BLaER1 (cell line): ENCODE data around the gene POU3F1.

Experiments used
- H3K27ac ChIP-seq: shearing (Covaris generic); formaldehyde crosslinking; 2 replicates; pipeline ENCODE4 v1.8.1; 2022
- H3K27me3 ChIP-seq: shearing (Covaris generic); formaldehyde crosslinking; 2 replicates; pipeline ENCODE4 v1.8.1; 2022
- H3K36me3 ChIP-seq: shearing (Covaris generic); formaldehyde crosslinking; 2 replicates; pipeline ENCODE4 v1.8.1; 2022
- H3K4me1 ChIP-seq: shearing (Covaris generic); formaldehyde crosslinking; 2 replicates; pipeline ENCODE4 v1.8.1; 2022
- H3K4me2 ChIP-seq: shearing (Covaris generic); formaldehyde crosslinking; 2 replicates; pipeline ENCODE4 v1.8.1; 2022
- H3K4me3 ChIP-seq: shearing (Covaris generic); formaldehyde crosslinking; 2 replicates; pipeline ENCODE4 v1.8.1; 2022
- H3K9ac ChIP-seq: shearing (Covaris generic); formaldehyde crosslinking; 2 replicates; pipeline ENCODE4 v1.8.1; 2022
- H3K9me3 ChIP-seq: shearing (Covaris generic); formaldehyde crosslinking; 2 replicates; pipeline ENCODE4 v1.8.1; 2022
- H4K20me1 ChIP-seq: shearing (Covaris generic); formaldehyde crosslinking; 2 replicates; pipeline ENCODE4 v1.8.1; 2022
- Cebpa-rat ChIP-seq: shearing (Covaris generic); IDR thresholded peaks from 2 replicates; pipeline ENCODE4 v1.8.1; 2022

Gene POU3F1

GRCh38 chr1:38009088-38009840 lies 37.3 kb downstream of the POU3F1 start:
- Histone ChIP-seq H4K20me1 (peaks cover 13% of the 10 kb centered on the region), H3K9me3 (no peaks in the 10 kb centered on the region), H3K27ac (peak overlapping the region; percentile 68), H3K4me3 (no peak overlapping the region), H3K9ac (peak overlapping the region; percentile 39; the same call in 1 of the 2 replicates), H3K4me1 (peaks cover 38% of the 10 kb centered on the region), H3K4me2 (peak overlapping the region; percentile 38), H3K36me3 (peaks cover 5% of the 10 kb centered on the region), H3K27me3 (no peaks in the 10 kb centered on the region)
- TF ChIP-seq Cebpa-rat, result no peak

DNA sequence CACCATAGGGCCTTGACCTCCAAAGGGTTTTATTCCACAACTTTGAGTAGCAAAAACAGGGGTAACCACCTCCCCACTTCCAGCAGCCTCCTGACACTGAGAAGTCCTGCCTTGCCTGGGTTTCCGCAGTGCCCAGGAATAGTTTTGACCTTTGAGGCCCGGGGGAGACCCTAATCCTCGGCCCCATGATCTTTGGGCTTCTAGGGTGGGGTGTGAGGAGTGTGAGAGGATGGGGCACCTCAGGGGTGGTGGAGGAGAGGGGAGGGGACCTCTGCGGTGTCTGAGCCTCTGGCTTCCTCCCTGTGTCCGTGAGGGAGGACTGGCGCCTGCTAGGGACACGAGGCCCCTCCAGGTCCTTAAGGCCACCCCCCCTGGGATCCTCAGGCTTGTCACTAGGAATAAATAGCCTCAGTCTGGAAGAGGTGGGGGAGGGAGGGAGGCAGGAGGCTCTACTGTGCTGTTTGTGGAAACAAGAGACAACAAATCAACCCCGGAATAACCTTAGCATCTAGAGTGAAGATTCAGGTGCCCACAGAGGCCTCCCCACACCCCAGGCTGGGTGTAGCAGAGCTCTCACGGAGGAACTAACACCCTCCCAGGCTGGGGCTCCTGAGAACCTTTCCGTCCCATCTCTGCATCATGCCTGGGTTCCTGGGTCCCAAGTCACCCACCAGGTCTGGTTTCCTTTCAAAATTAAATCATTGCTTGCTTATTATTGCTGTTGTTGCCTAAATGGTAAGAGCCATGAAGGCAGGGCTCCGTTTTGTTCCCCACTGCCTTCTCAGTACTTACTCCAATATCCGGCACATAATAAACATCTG lies 40.4 kb downstream of the POU3F1 start:
- Histone ChIP-seq H3K4me2 (peak overlapping the region; percentile 26; the same call in 1 of the 2 replicates), H4K20me1 (no peaks in the 10 kb centered on the region), H3K4me3 (0 out of 2 replicates have a peak overlapping the region, but pooled peaks have one; percentile 2), H3K4me1 (peaks cover 50% of the 10 kb centered on the region), H3K36me3 (no peaks in the 10 kb centered on the region), H3K27me3 (no peaks in the 10 kb centered on the region), H3K9me3 (no peaks in the 10 kb centered on the region), H3K27ac (no peak overlapping the region; the same call in 1 of the 2 replicates), H3K9ac (no peak overlapping the region)
- TF ChIP-seq Cebpa-rat, result no peak

- peak within 1 kb of the TSS; percentile 83 for H3K9ac ChIP-seq
- peak within 1 kb of the TSS; percentile 78 for H3K4me3 ChIP-seq
- peaks cover 58% of the 10 kb centered on the region for H3K4me1 ChIP-seq
- no peaks in the 10 kb centered on the region for H3K36me3 ChIP-seq
- no peaks in the 10 kb centered on the region for H3K9me3 ChIP-seq
- no peaks in the 10 kb centered on the region for H4K20me1 ChIP-seq
- H3K27ac ChIP-seq, result peak within 1 kb of the TSS; percentile 78
- peak within 1 kb of the TSS; percentile 99 for H3K4me2 ChIP-seq
- TF ChIP-seq Cebpa-rat, result no peak
- H3K27me3 ChIP-seq, result no peaks in the 10 kb centered on the region
Measured at GRCh38 chr1:38005195-38006007, 41.2 kb downstream of the POU3F1 start, which contains the start of gene FHL3. Gene FHL3 (minus strand): TSS chr1:38005514. CDS start chr1:37999412, 6,102 bp downstream.

GRCh38 chr1:38004284-38005108 lies 42.1 kb downstream of the POU3F1 start:
- TF ChIP-seq Cebpa-rat, result no peak
- Histone ChIP-seq H3K4me1 (peaks cover 67% of the 10 kb centered on the region), H3K27ac (peak overlapping the region; percentile 76), H3K27me3 (no peaks in the 10 kb centered on the region), H3K4me3 (peak overlapping the region; percentile 78), H3K4me2 (peak overlapping the region; percentile 99), H3K9me3 (no peaks in the 10 kb centered on the region), H3K36me3 (no peaks in the 10 kb centered on the region), H4K20me1 (no peaks in the 10 kb centered on the region), H3K9ac (peak overlapping the region; percentile 83)

- Histone ChIP-seq H3K36me3 (peaks cover 7% of the 10 kb centered on the region), H3K4me1 (peaks cover 64% of the 10 kb centered on the region), H3K9me3 (no peaks in the 10 kb centered on the region), H3K27me3 (no peaks in the 10 kb centered on the region), H4K20me1 (no peaks in the 10 kb centered on the region), H3K4me3 (peak overlapping the region; percentile 78), H3K9ac (peak overlapping the region; percentile 83), H3K4me2 (peak overlapping the region; percentile 99), H3K27ac (peak overlapping the region; percentile 76)
- TF ChIP-seq Cebpa-rat, result no peak
Measured at GRCh38 chr1:38003261-38004250, 43.0 kb downstream of the POU3F1 start.

DNA sequence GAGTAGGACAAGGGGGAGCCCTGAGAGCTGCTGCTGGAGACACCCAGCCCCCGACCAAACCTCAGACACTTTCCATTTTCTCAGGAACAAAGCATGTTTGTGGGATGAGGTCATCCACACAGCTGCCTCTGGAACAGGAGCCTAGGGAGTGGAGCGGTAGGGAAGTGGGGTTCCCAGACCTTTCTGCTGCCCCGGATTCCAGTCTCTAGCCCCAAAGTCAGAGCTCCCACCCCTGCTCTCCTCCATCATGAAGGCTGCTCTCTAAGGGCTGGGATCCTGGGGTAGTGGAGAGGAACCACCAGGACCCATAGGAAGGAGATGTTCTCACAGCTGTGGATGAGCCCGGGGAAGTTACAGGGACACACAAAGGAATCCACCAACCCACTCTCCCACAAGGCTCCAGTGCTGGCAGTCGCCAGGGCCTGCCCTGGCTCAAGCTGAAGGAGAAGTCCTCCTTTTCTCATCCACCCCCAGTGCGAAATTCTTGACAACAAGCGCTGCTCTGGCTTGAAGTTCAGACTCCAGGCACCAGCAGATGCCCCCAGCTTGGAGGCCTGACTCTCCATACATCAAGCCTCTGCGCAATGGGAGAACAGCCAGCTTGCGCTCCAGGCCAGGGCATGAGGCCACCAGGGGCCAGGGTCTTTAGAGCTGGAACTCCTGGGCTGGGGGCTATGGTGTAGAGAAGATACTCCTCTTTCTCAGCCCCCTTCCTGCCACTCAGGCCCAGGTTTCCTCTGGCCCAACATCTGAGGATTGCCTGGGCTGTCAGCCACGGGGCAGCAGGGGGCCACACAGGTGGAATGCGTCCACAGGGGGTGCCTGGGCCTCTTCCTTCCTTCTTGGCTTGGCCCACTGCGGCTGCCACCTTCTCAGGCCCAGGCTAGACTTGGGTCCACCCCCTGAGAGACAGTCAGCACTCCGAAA lies 45.8 kb downstream of the POU3F1 start:
- H3K4me3 ChIP-seq, result no peak overlapping the region
- H3K9me3 ChIP-seq, result no peaks in the 10 kb centered on the region
- H3K27me3 ChIP-seq, result no peaks in the 10 kb centered on the region
- TF ChIP-seq Cebpa-rat, result no peak
- peaks cover 60% of the 10 kb centered on the region for H3K4me1 ChIP-seq
- H3K27ac ChIP-seq, result peak overlapping the region; percentile 81
- no peaks in the 10 kb centered on the region for H4K20me1 ChIP-seq
- H3K36me3 ChIP-seq, result peaks cover 32% of the 10 kb centered on the region
- H3K9ac ChIP-seq, result peak overlapping the region; percentile 52
- H3K4me2 ChIP-seq, result peak overlapping the region; percentile 85

- H4K20me1 ChIP-seq, result no peaks in the 10 kb centered on the region
- H3K4me2 ChIP-seq, result peak overlapping the region; percentile 85
- no peaks in the 10 kb centered on the region for H3K9me3 ChIP-seq
- H3K9ac ChIP-seq, result peak overlapping the region; percentile 52
- H3K4me1 ChIP-seq, result peaks cover 58% of the 10 kb centered on the region
- no peak for TF ChIP-seq Cebpa-rat
- peaks cover 38% of the 10 kb centered on the region for H3K36me3 ChIP-seq
- peak overlapping the region; percentile 81 for H3K27ac ChIP-seq
- H3K27me3 ChIP-seq, result no peaks in the 10 kb centered on the region
- peak overlapping the region; percentile 6; the same call in 1 of the 2 replicates for H3K4me3 ChIP-seq
Measured at GRCh38 chr1:38000233-38000528, 46.4 kb downstream of the POU3F1 start.
